ENCODE results near the gene GNB1.

The GNB1 gene

GRCh38 chr1:1922956-1923833 is 32.3 kb upstream of the GNB1 start:
- DNase-seq, result no peak

- no peak for DNase-seq
Observed at GRCh38 chr1:1922702-1922955, 31.7 kb upstream of the GNB1 start.

- no peak for DNase-seq
Observed at GRCh38 chr1:1921901-1922701, 31.2 kb upstream of the GNB1 start.

- DNase-seq, result no peak
Observed at GRCh38 chr1:1921459-1921862, 30.6 kb upstream of the GNB1 start.

- no peak for DNase-seq
Observed at GRCh38 chr1:1920608-1921458, 29.9 kb upstream of the GNB1 start.

- DNase-seq, result no peak
Observed at GRCh38 chr1:1920057-1920607, 29.2 kb upstream of the GNB1 start.

GRCh38 chr1:1919304-1920056 is 28.6 kb upstream of the GNB1 start:
- DNase-seq, result peak; percentile 98

- DNase-seq, result no peak
Observed at GRCh38 chr1:1918901-1919303, 28.0 kb upstream of the GNB1 start, which contains the start of gene TMEM52. TMEM52 (minus strand) TSS chr1:1919279; CDS start chr1:1919265, 14 bp downstream.

- DNase-seq, result no peak
Observed at GRCh38 chr1:1917995-1918900, 27.4 kb upstream of the GNB1 start.

- DNase-seq, result no peak
Observed at GRCh38 chr1:1917304-1917976, 26.6 kb upstream of the GNB1 start.

GRCh38 chr1:1916851-1917251 is 26.0 kb upstream of the GNB1 start:
- DNase-seq, result no peak

- DNase-seq, result no peak
Observed at GRCh38 chr1:1915911-1916840, 25.3 kb upstream of the GNB1 start.

GRCh38 chr1:1914971-1915692 is 24.2 kb upstream of the GNB1 start, which contains the start of gene CALML6:
CALML6 (plus strand) TSS chr1:1915260; CDS start chr1:1915281, 21 bp downstream.
- no peak for DNase-seq

GRCh38 chr1:1914101-1914970 is 23.4 kb upstream of the GNB1 start:
- DNase-seq, result no peak

GRCh38 chr1:1911350-1912041 is 20.6 kb upstream of the GNB1 start:
- no peak for DNase-seq

- DNase-seq, result no peak
Observed at GRCh38 chr1:1910651-1911331, 19.9 kb upstream of the GNB1 start.

Data from inflammatory macrophage (primary cell).